WERI-Rb-1 (cell line): ENCODE measurements around the gene SLC12A7.

Experiments used
- DNase-seq: peaks from one replicate; pipeline ENCODE4 v3.0.0-alpha.2; 2020
- H3K27ac ChIP-seq: fragments of 250-450 bp; sonication (Bioruptor Pico); 2 replicates; pipeline ENCODE4 v1.5.1; 2020; ENCODE audit warnings: mild to moderate bottlenecking, moderate library complexity
- H3K27me3 ChIP-seq: fragments of 250-450 bp; sonication (Bioruptor Pico); 2 replicates; pipeline ENCODE4 v1.5.1; 2021; ENCODE audit warnings: mild to moderate bottlenecking, low read depth, moderate library complexity; ENCODE audit not compliant: insufficient read depth, severe bottlenecking
- H3K36me3 ChIP-seq: fragments of 250-450 bp; sonication (Bioruptor Pico); 2 replicates; pipeline ENCODE4 v1.5.1; 2020; ENCODE audit warnings: mild to moderate bottlenecking, moderate library complexity
- H3K4me3 ChIP-seq: 2 replicates; pipeline ENCODE4 v1.5.1; 2011; ENCODE audit warnings: low read depth, mild to moderate bottlenecking, control low read depth, low read length
- H3K9me3 ChIP-seq: fragments of 250-450 bp; sonication (Bioruptor Pico); 2 replicates; pipeline ENCODE4 v1.5.1; 2021; ENCODE audit warnings: mild to moderate bottlenecking, moderate library complexity; ENCODE audit not compliant: severe bottlenecking
- CTCF ChIP-seq: IDR thresholded peaks from 2 replicates; pipeline ENCODE4 v1.5.1; 2011; ENCODE audit warnings: low read depth, mild to moderate bottlenecking, control low read depth, inconsistent platforms, low read length

The SLC12A7 gene

GRCh38 chr5:1054799-1055775 lies 56.8 kb downstream of the SLC12A7 start:
- DNase-seq: no peak
- Histone ChIP-seq H3K36me3 (peaks cover 74% of the 10 kb centered on the region), H3K27ac (no peak overlapping the region)

GRCh38 chr5:1054018-1054798 lies 57.7 kb downstream of the SLC12A7 start:
- Histone ChIP-seq H3K36me3 (peaks cover 67% of the 10 kb centered on the region), H3K27ac (no peak overlapping the region), H3K27me3 (no peaks in the 10 kb centered on the region), H3K4me3 (no peak overlapping the region), H3K9me3 (no peaks in the 10 kb centered on the region)
- TF ChIP-seq CTCF: no peak
- DNase-seq: no peak

More at GRCh38 chr5:1054799-1055775, 56.8 kb downstream of the SLC12A7 start:
- no peaks in the 10 kb centered on the region for H3K9me3 ChIP-seq
- no peak overlapping the region for H3K4me3 ChIP-seq
- H3K27me3 ChIP-seq: no peaks in the 10 kb centered on the region
- no peak for TF ChIP-seq CTCF

GRCh38 chr5:1053391-1054017 lies 58.4 kb downstream of the SLC12A7 start:
- DNase-seq: no peak
- no peaks in the 10 kb centered on the region for H3K27me3 ChIP-seq
- TF ChIP-seq CTCF: no peak
- no peak overlapping the region for H3K4me3 ChIP-seq
- no peaks in the 10 kb centered on the region for H3K9me3 ChIP-seq
- no peak overlapping the region for H3K27ac ChIP-seq
- H3K36me3 ChIP-seq: peaks cover 60% of the 10 kb centered on the region

- DNase-seq: no peak
Measured at GRCh38 chr5:1052641-1053390, 59.0 kb downstream of the SLC12A7 start.

More at GRCh38 chr5:1052641-1053390, 59.0 kb downstream of the SLC12A7 start:
- peaks cover 54% of the 10 kb centered on the region for H3K36me3 ChIP-seq
- H3K4me3 ChIP-seq: no peak overlapping the region
- H3K27me3 ChIP-seq: no peaks in the 10 kb centered on the region
- no peak overlapping the region for H3K27ac ChIP-seq
- TF ChIP-seq CTCF: no peak
- H3K9me3 ChIP-seq: peaks cover 3% of the 10 kb centered on the region
